ENCODE measurements around the gene P2RX6.

The P2RX6 gene

DNA sequence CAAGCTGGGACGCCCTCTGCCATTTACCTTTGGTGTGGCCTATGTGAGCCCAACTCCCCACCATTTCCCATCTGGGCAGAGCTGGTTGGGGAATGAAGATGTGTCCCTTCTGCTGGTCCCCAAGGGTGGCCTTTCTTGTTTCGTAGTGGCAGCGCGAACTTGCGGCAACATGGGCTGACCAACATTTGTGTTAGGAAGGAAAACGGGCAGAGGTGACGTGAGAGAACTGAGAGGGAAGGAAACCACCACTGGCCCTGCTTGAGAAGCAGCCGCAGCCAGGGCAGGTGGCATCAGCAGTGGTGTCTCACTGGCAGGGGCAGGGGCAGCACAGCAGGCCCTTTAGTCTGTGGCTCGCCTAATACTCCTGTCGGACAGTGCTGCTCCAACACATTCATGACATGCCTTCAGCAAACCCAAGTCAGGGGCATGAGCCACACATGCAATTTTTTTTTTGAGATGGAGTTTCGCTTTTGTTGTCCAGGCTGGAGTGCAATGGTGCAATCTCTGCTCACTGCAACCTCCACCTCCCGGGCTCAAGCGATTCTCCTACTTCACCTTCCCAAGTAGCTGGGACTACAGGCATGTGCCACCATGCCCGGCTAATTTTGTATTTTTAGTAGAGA, 60.7 kb downstream of the P2RX6 start:
- Histone ChIP-seq H4K20me1 (ENCODE audit: insufficient read depth, low read length) (no peaks in the 10 kb centered on the region), H3K9ac (ENCODE audit: low read depth, low read length) (no peak overlapping the region), H3K4me1 (ENCODE audit: insufficient read depth, low read length) (no peaks in the 10 kb centered on the region), H3K27me3 (ENCODE audit: insufficient read depth, low read length, poor library complexity) (no peaks in the 10 kb centered on the region), H3K79me2 (ENCODE audit: insufficient read depth, low read length) (no peaks in the 10 kb centered on the region), H3K27ac (ENCODE audit: low read length) (no peak overlapping the region), H3K4me3 (ENCODE audit: low read depth in 1 of 2, low read length in 2 of 2) (no peak overlapping the region), H2AFZ (ENCODE audit: low read depth, low read length) (no peak overlapping the region), H3K4me2 (ENCODE audit: insufficient read depth, low read length) (no peak overlapping the region), H3K9me3 (ENCODE audit: insufficient read depth, low read length, severe bottlenecking) (no peaks in the 10 kb centered on the region), H3K36me3 (ENCODE audit: insufficient read depth, low read length) (no peaks in the 10 kb centered on the region)
- DNase-seq (no peak), ATAC-seq (ENCODE audit: insufficient read depth, low read depth) (no peak)
- TF ChIP-seq EZH2 (IDR thresholded peaks at IDR 0.05; ENCODE audit: borderline replicate concordance, low read depth, low read length, severe bottlenecking): no peak
- TF ChIP-seq, protein P1, sequence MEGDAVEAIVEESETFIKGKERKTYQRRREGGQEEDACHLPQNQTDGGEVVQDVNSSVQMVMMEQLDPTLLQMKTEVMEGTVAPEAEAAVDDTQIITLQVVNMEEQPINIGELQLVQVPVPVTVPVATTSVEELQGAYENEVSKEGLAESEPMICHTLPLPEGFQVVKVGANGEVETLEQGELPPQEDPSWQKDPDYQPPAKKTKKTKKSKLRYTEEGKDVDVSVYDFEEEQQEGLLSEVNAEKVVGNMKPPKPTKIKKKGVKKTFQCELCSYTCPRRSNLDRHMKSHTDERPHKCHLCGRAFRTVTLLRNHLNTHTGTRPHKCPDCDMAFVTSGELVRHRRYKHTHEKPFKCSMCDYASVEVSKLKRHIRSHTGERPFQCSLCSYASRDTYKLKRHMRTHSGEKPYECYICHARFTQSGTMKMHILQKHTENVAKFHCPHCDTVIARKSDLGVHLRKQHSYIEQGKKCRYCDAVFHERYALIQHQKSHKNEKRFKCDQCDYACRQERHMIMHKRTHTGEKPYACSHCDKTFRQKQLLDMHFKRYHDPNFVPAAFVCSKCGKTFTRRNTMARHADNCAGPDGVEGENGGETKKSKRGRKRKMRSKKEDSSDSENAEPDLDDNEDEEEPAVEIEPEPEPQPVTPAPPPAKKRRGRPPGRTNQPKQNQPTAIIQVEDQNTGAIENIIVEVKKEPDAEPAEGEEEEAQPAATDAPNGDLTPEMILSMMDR (IDR thresholded peaks at IDR 0.05; ENCODE audit: borderline replicate concordance, extremely low read depth, low read length, poor library complexity, severe bottlenecking): no peak

DNA sequence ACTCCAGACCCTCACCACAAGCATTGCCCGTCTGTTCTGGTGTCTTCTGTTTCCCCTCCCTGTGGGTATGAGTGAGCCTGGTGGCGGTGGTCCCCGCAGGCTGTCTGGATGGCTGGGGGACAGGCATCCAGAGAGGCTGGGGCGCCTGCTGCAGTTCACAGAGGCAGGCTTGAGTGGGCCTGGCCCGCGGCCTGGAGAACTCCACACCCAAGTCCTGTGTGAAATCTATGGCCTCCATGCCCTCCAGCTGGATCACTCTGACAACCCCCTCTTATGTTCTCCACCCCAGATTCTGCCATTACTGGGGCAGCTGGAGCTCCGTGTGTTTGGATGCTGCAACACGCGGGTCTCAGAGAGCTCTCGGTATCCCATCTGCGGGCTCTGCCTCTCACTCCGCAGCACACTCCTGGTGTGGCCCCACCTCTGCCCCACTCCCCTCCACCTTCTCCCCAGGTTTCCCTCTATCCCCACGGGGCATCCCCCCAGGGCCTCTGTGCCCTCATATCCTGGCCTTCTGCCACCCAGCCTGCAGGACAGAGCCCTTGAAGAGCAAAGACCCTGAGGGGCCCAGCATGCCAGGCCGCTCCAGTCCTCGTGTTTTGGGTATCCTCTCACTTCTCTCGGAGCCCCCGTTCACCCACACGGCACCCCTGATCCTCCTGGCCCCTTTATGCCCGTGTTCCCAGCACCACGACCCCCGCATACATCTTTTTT, 62.1 kb downstream of the P2RX6 start:
- H3K79me2 ChIP-seq (ENCODE audit: insufficient read depth, low read length): no peaks in the 10 kb centered on the region
- H3K27ac ChIP-seq (ENCODE audit: low read length): no peak overlapping the region
- H3K36me3 ChIP-seq (ENCODE audit: insufficient read depth, low read length): no peaks in the 10 kb centered on the region
- no peak overlapping the region for H2AFZ ChIP-seq (ENCODE audit: low read depth, low read length)
- H3K27me3 ChIP-seq (ENCODE audit: insufficient read depth, low read length, poor library complexity): no peaks in the 10 kb centered on the region
- H3K4me1 ChIP-seq (ENCODE audit: insufficient read depth, low read length): no peaks in the 10 kb centered on the region
- ATAC-seq (ENCODE audit: insufficient read depth, low read depth) (no peak), DNase-seq (no peak)
- no peak overlapping the region for H3K9ac ChIP-seq (ENCODE audit: low read depth, low read length)
- no peak overlapping the region for H3K4me2 ChIP-seq (ENCODE audit: insufficient read depth, low read length)
- H3K4me3 ChIP-seq (ENCODE audit: low read depth in 1 of 2, low read length in 2 of 2): no peak overlapping the region
- TF ChIP-seq, protein P1 (IDR thresholded peaks at IDR 0.05; ENCODE audit: borderline replicate concordance, extremely low read depth, low read length, poor library complexity, severe bottlenecking): no peak
- no peak for TF ChIP-seq EZH2 (IDR thresholded peaks at IDR 0.05; ENCODE audit: borderline replicate concordance, low read depth, low read length, severe bottlenecking)
- no peaks in the 10 kb centered on the region for H4K20me1 ChIP-seq (ENCODE audit: insufficient read depth, low read length)
- no peaks in the 10 kb centered on the region for H3K9me3 ChIP-seq (ENCODE audit: insufficient read depth, low read length, severe bottlenecking)

Data from DND-41 (cell line).